IMR-90 (cell line): ENCODE data around the gene HIRA. TPM values are rescaled to one million over a fixed set of nuclear protein-coding genes. Genes with fewer than 3 reads are reported as not detected.
A peak's percentile ranks its signal among the peaks of the same experiment; 100 is the strongest.

Experiments used
- ATAC-seq: fragments of 200-7000 bp; cut with Tn5 transposase; 2 replicates; pipeline ENCODE4 v1.9.1; 2020; ENCODE audit warnings: low read depth, mild to moderate bottlenecking, moderate library complexity
- BruUV-seq: library from RNA; stranded (reverse); fragments of 400-500 nt; replicated peaks from 2 replicates; lab custom pipeline; 2021; lab: Mats Ljungman, UMichigan
- CTCF ChIA-PET: fragments of 300-600 bp; formaldehyde crosslinking; extraction: SDS; loops from one replicate; lab custom pipeline; 2021; ENCODE audit warnings: antibody characterized with exemption; lab: Yijun Ruan, JAX
- POLR2A ChIA-PET: fragments of 300-600 bp; sonication (Branson Sonifier 250); formaldehyde crosslinking; loops from one replicate; lab custom pipeline; 2022; ENCODE audit warnings: antibody characterized with exemption; ENCODE audit not compliant: unreplicated experiment; lab: Charles Lee
- DNase-seq: peaks from one replicate; pipeline ENCODE4 v3.0.0; 2013
- H2AFZ ChIP-seq: replicated peaks from 2 replicates; pipeline ENCODE3; 2013; ENCODE audit warnings: low read length, mild to moderate bottlenecking; ENCODE audit not compliant: poor library complexity
- H2AK5ac ChIP-seq: 2 replicates; pipeline ENCODE4 v1.6.1; 2013; ENCODE audit warnings: low read depth, low read length, inconsistent platforms
- H2AK9ac ChIP-seq: replicated peaks from 2 replicates; pipeline ENCODE3; 2013; ENCODE audit warnings: mild to moderate bottlenecking, low read depth, low read length, moderate library complexity; ENCODE audit not compliant: poor library complexity
- H2BK120ac ChIP-seq: 2 replicates; pipeline ENCODE4 v1.6.1; 2013; ENCODE audit warnings: low read depth, low read length, inconsistent platforms
- H2BK15ac ChIP-seq: 3 replicates; pipeline ENCODE4 v1.6.1; 2013; ENCODE audit warnings: low read depth, low read length, inconsistent platforms
- H2BK20ac ChIP-seq: 2 replicates; pipeline ENCODE4 v1.6.1; 2013; ENCODE audit warnings: low read depth, mild to moderate bottlenecking, inconsistent platforms, low read length, moderate library complexity
- H2BK5ac ChIP-seq: 2 replicates; pipeline ENCODE4 v1.6.1; 2013; ENCODE audit warnings: mild to moderate bottlenecking, low read depth, low read length, inconsistent platforms; ENCODE audit not compliant: poor library complexity, severe bottlenecking
- H3K14ac ChIP-seq: replicated peaks from 2 replicates; pipeline ENCODE4 v1.6.1; 2013; ENCODE audit warnings: low read depth, low read length, inconsistent platforms
- H3K18ac ChIP-seq: 2 replicates; pipeline ENCODE4 v1.6.1; 2013; ENCODE audit warnings: low read depth, low read length, control low read depth
- H3K23ac ChIP-seq: 2 replicates; pipeline ENCODE4 v1.6.1; 2013; ENCODE audit warnings: low read depth, low read length, inconsistent platforms
- H3K27ac ChIP-seq: 2 replicates; pipeline ENCODE4 v1.5.1; 2013; ENCODE audit warnings: mild to moderate bottlenecking, control low read depth, low read length; ENCODE audit not compliant: insufficient read depth
- H3K27me3 ChIP-seq: 2 replicates; pipeline ENCODE4 v1.6.1; 2013; ENCODE audit warnings: low read length; ENCODE audit not compliant: control insufficient read depth, insufficient read depth
- H3K36me3 ChIP-seq: 2 replicates; pipeline ENCODE4 v1.6.1; 2013; ENCODE audit warnings: low read length, mixed read lengths; ENCODE audit not compliant: control insufficient read depth, insufficient read depth
- H3K4ac ChIP-seq: 2 replicates; pipeline ENCODE4 v1.6.1; 2013; ENCODE audit warnings: low read depth, low read length, inconsistent platforms
- H3K4me1 ChIP-seq: 2 replicates; pipeline ENCODE4 v1.6.1; 2013; ENCODE audit warnings: low read length, mixed read lengths; ENCODE audit not compliant: control insufficient read depth, insufficient read depth
- H3K4me2 ChIP-seq: 2 replicates; pipeline ENCODE4 v1.6.1; 2013; ENCODE audit warnings: low read depth, mild to moderate bottlenecking, control low read depth, low read length, moderate library complexity
- H3K4me3 ChIP-seq: 2 replicates; pipeline ENCODE4 v1.5.1; 2013; ENCODE audit warnings: low read depth, mild to moderate bottlenecking, control low read depth, low read length, moderate library complexity; ENCODE audit not compliant: insufficient read depth
- H3K56ac ChIP-seq: 2 replicates; pipeline ENCODE4 v1.6.1; 2013; ENCODE audit warnings: low read length, inconsistent platforms; ENCODE audit not compliant: insufficient read depth; ENCODE audit errors: extremely low read depth
- H3K79me1 ChIP-seq, 2 experiments: 2 replicates each; pipeline ENCODE4 v1.6.1; 2013; ENCODE audit warnings: low read length in 2 of 2, inconsistent platforms in 1 of 2, low read depth in 1 of 2
- H3K9ac ChIP-seq: 2 replicates; pipeline ENCODE4 v1.6.1; 2013; ENCODE audit warnings: low read depth, low read length, control low read depth
- H3K9me1 ChIP-seq: 2 replicates; pipeline ENCODE4 v1.6.1; 2013; ENCODE audit warnings: low read length, inconsistent platforms; ENCODE audit not compliant: insufficient read depth
- H3K9me3 ChIP-seq: 2 replicates; pipeline ENCODE4 v1.6.1; 2013; ENCODE audit warnings: low read length; ENCODE audit not compliant: control insufficient read depth, insufficient read depth
- H4K20me1 ChIP-seq: 2 replicates; pipeline ENCODE4 v1.6.1; 2013; ENCODE audit warnings: low read length, inconsistent platforms; ENCODE audit not compliant: insufficient read depth
- H4K5ac ChIP-seq: 2 replicates; pipeline ENCODE4 v1.6.1; 2013; ENCODE audit warnings: mild to moderate bottlenecking, low read depth, low read length, control low read depth
- H4K8ac ChIP-seq, 2 experiments: 2 replicates each; pipeline ENCODE4 v1.6.1; 2013; ENCODE audit warnings: low read depth in 2 of 2, low read length in 2 of 2, control low read depth in 1 of 2, inconsistent platforms in 1 of 2
- H4K91ac ChIP-seq: 2 replicates; pipeline ENCODE4 v1.6.1; 2013; ENCODE audit warnings: low read depth, low read length, inconsistent platforms; ENCODE audit not compliant: insufficient read depth
- BHLHE40 ChIP-seq: fragments of 150-350 bp; IDR thresholded peaks from 2 replicates; pipeline ENCODE4 v1.6.1; 2016; ENCODE audit warnings: mild to moderate bottlenecking, low read depth, low read length
- CEBPB ChIP-seq: IDR thresholded peaks from 2 replicates; pipeline ENCODE4 v1.6.1; 2012; ENCODE audit warnings: low read depth, low read length, improper control_type of control experiment
- CHD1 ChIP-seq: IDR thresholded peaks from 2 replicates; pipeline ENCODE4 v1.6.1; 2012; ENCODE audit warnings: low read depth, low read length, improper control_type of control experiment
- CTCF ChIP-seq: conservative IDR thresholded peaks from 2 replicates; pipeline ENCODE4 v1.5.1; 2012; ENCODE audit warnings: mild to moderate bottlenecking, low read depth, low read length, improper control_type of control experiment
- ELK1 ChIP-seq: fragments of 150-350 bp; IDR thresholded peaks from 2 replicates; pipeline ENCODE4 v1.6.1; 2016; ENCODE audit warnings: low read depth, mild to moderate bottlenecking, low read length, moderate library complexity, borderline replicate concordance
- MAZ ChIP-seq: IDR thresholded peaks from 2 replicates; pipeline ENCODE4 v1.6.1; 2012; ENCODE audit warnings: low read depth, mild to moderate bottlenecking, low read length, improper control_type of control experiment, moderate library complexity, borderline replicate concordance
- MXI1 ChIP-seq: IDR thresholded peaks from 2 replicates; pipeline ENCODE4 v1.6.1; 2012; ENCODE audit warnings: low read depth, mild to moderate bottlenecking, low read length, moderate library complexity, borderline replicate concordance
- NFE2L2 ChIP-seq: fragments of 150-350 bp; IDR thresholded peaks from 2 replicates; pipeline ENCODE4 v1.6.1; 2016; ENCODE audit warnings: low read depth, mild to moderate bottlenecking, low read length
- POLR2A ChIP-seq: IDR thresholded peaks from 2 replicates; pipeline ENCODE4 v1.6.1; 2012; ENCODE audit warnings: mild to moderate bottlenecking, low read depth, low read length
- RCOR1 ChIP-seq: IDR thresholded peaks from 2 replicates; pipeline ENCODE4 v1.6.1; 2012; ENCODE audit warnings: mild to moderate bottlenecking, low read length, improper control_type of control experiment; ENCODE audit not compliant: insufficient replicate concordance
- RFX5 ChIP-seq: IDR thresholded peaks from 2 replicates; pipeline ENCODE4 v1.8.0; 2012; ENCODE audit warnings: low read depth, mild to moderate bottlenecking, low read length, moderate library complexity
- SMC3 ChIP-seq: fragments of 150-350 bp; IDR thresholded peaks from 2 replicates; pipeline ENCODE4 v1.6.1; 2016; ENCODE audit warnings: low read depth, mild to moderate bottlenecking, antibody characterized with exemption, low read length, moderate library complexity
- USF2 ChIP-seq: fragments of 150-350 bp; IDR thresholded peaks from 2 replicates; pipeline ENCODE4 v1.6.1; 2017; ENCODE audit warnings: mild to moderate bottlenecking, antibody characterized with exemption, low read length, low read depth
- WGBS, 2 experiments: methylation state at CpG; one replicate each; pipeline versions ENCODE4 v1.1.5 to v1.1.7; 2013; ENCODE audit warnings: missing lambda C conversion rate in 2 of 2; ENCODE audit not compliant: insufficient read length in 1 of 2; ENCODE audit errors: extremely low coverage in 2 of 2; 5-methylcytosine and 5-hydroxymethylcytosine counted together
- dilution Hi-C: fragments of 300-500 bp; cut with HindIII; formaldehyde crosslinking; loops from one replicate; pipeline ENCODE4 v1.14.3; 2018; ENCODE audit warnings: low sequenced_read_pairs; ENCODE audit not compliant: unreplicated experiment
- in situ Hi-C: fragments of 300-500 bp; cut with MboI; formaldehyde crosslinking; loops from 3 replicates; pipeline ENCODE4 v1.14.3; 2019; ENCODE audit warnings: low sequenced_read_pairs, inconsistent platforms, mixed read lengths
- intact Hi-C: fragments of 100-400 bp; cut with micrococcal nuclease; formaldehyde crosslinking; loops from 2 replicates; pipeline ENCODE4 v1.10.0; 2022
- polyA plus RNA-seq, 3 experiments: library from polyadenylated mRNA; depleted of rRNA; stranded (reverse); fragments of >200 nt; gene quantifications; 2 replicates each; pipeline ENCODE4 v1.2.3, GENCODE V29; 2012; ENCODE audit warnings: low replicate concordance in 1 of 3
- total RNA-seq: library from RNA; depleted of rRNA; stranded (reverse); fragments of >200 nt; gene quantifications from 2 replicates; pipeline ENCODE4 v1.2.3, GENCODE V29; 2012

Gene HIRA
- total and polyA plus RNA-seq, 2 of the 4 experiments (the other 2 are of a cell fraction): 14.5 to 24.2 TPM

- peak; percentile 70 for TF ChIP-seq MXI1
- TF ChIP-seq CHD1: no peak
- TF ChIP-seq POLR2A: no peak; the same call in 1 of the 2 replicates
These were observed at the start of gene HIRA (continued) for GRCh38 chr22:19431649-19432132.

GRCh38 chr22:19480789-19481188, 49.3 kb upstream of the HIRA start:
- dilution Hi-C loops (no loop called here), intact Hi-C loops (no loop called here), in situ Hi-C loops (no loop called here)
- no peak overlapping the region for H2BK15ac ChIP-seq
- H4K5ac ChIP-seq: no peak overlapping the region
- H2BK120ac ChIP-seq: no peak overlapping the region
- POLR2A ChIA-PET: no interaction called here
- H4K91ac ChIP-seq: no peak overlapping the region
- H3K14ac ChIP-seq: no peak overlapping the region
- no peak overlapping the region for H3K4ac ChIP-seq
- H3K9me1 ChIP-seq: peaks cover 3% of the 10 kb centered on the region; the same call in 1 of the 2 replicates
- H3K9me3 ChIP-seq: no peaks in the 10 kb centered on the region
- no peak overlapping the region for H3K18ac ChIP-seq
- H3K9ac ChIP-seq: no peak overlapping the region
- peaks cover 3% of the 10 kb centered on the region for H3K4me1 ChIP-seq
- CTCF ChIA-PET: no interaction called here
- H4K8ac ChIP-seq: no peak overlapping the region
- H3K4me2 ChIP-seq: peak overlapping the region; percentile 5; the same call in 1 of the 2 replicates
- peaks cover 15% of the 10 kb centered on the region for H4K20me1 ChIP-seq
- H2BK20ac ChIP-seq: no peak overlapping the region
- no TSS peak for BruUV-seq
- no peaks in the 10 kb centered on the region for H3K27me3 ChIP-seq
- peaks cover 17 to 45% of the 10 kb centered on the region in 2 experiments; a peak in 3 of 4 replicates for H3K79me1 ChIP-seq
- H3K23ac ChIP-seq: no peak overlapping the region
- peaks cover 3% of the 10 kb centered on the region; the same call in 1 of the 2 replicates for H3K36me3 ChIP-seq
- no peak for ATAC-seq
- no peak overlapping the region for H2AK9ac ChIP-seq
- 47% methylated on average over 3 of the region's 10 CpGs; no CpG with 5 or more reads in 1 of the 2 experiments for whole genome bisulfite sequencing, 2 experiments
- H2AFZ ChIP-seq: no peak overlapping the region
- no peak overlapping the region for H2AK5ac ChIP-seq
- H2BK5ac ChIP-seq: no peak overlapping the region
- no peak overlapping the region for H3K27ac ChIP-seq
- H3K56ac ChIP-seq: no peak overlapping the region
- no peak for DNase-seq
- no peak overlapping the region for H3K4me3 ChIP-seq
- TF ChIP-seq CEBPB: no peak
- TF ChIP-seq SMC3: no peak
- TF ChIP-seq BHLHE40: no peak
- no peak for TF ChIP-seq MAZ
- TF ChIP-seq CHD1: no peak
- no peak for TF ChIP-seq RCOR1
- TF ChIP-seq CTCF: no peak
- no peak for TF ChIP-seq MXI1
- no peak for TF ChIP-seq NFE2L2
- no peak for TF ChIP-seq ELK1
- TF ChIP-seq POLR2A: no peak
- no peak for TF ChIP-seq USF2
- TF ChIP-seq RFX5: no peak
